GM19035 (cell line): Measurements from ENCODE around the gene INPP4B.

Source experiments
- ATAC-seq: cut with Tn5 transposase; IDR thresholded peaks from one replicate; pipeline ENCODE4 v1.9.1; 2021; ENCODE audit not compliant: unreplicated experiment

INPP4B gene

GRCh38 chr4:142846108-142846728 lies at the start of gene INPP4B:
TSS of gene INPP4B (minus strand) at chr4:142846301.
- ATAC-seq: peak; percentile 40

GRCh38 chr4:142893012-142893411 lies 46.9 kb upstream of the INPP4B start:
- ATAC-seq: no peak

- ATAC-seq: no peak
These were observed 40.5 kb upstream of the INPP4B start for GRCh38 chr4:142886566-142886965.

GRCh38 chr4:142883040-142883832 lies 37.1 kb upstream of the INPP4B start:
- peak; percentile 55 for ATAC-seq

- ATAC-seq: no peak
These were observed 36.1 kb upstream of the INPP4B start for GRCh38 chr4:142882159-142882558.

GRCh38 chr4:142881331-142881730 lies 35.2 kb upstream of the INPP4B start:
- ATAC-seq: no peak

GRCh38 chr4:142875117-142875516 lies 29.0 kb upstream of the INPP4B start:
- no peak for ATAC-seq

- no peak for ATAC-seq
These were observed 28.6 kb upstream of the INPP4B start for GRCh38 chr4:142874684-142875083.

GRCh38 chr4:142866685-142867084 lies 20.6 kb upstream of the INPP4B start:
- no peak for ATAC-seq

- ATAC-seq: no peak
These were observed 15.2 kb upstream of the INPP4B start for GRCh38 chr4:142861351-142861750.

- ATAC-seq: no peak
These were observed 12.9 kb upstream of the INPP4B start for GRCh38 chr4:142858965-142859364.

- ATAC-seq: no peak
These were observed 12.3 kb upstream of the INPP4B start for GRCh38 chr4:142858446-142858845.

GRCh38 chr4:142856576-142856975 lies 10.5 kb upstream of the INPP4B start:
- ATAC-seq: no peak

GRCh38 chr4:142850478-142850877 lies 4.4 kb upstream of the INPP4B start:
- ATAC-seq: no peak

- peak; percentile 53 for ATAC-seq
These were observed 862 bp upstream of the INPP4B start for GRCh38 chr4:142846729-142847596.

GRCh38 chr4:142845293-142846107 lies 601 bp downstream of the INPP4B start:
- no peak for ATAC-seq

GRCh38 chr4:142844782-142845181 lies 1.3 kb downstream of the INPP4B start:
- ATAC-seq: no peak

- no peak for ATAC-seq
These were observed 5.5 kb downstream of the INPP4B start for GRCh38 chr4:142840516-142841123.

GRCh38 chr4:142838778-142839177 lies 7.3 kb downstream of the INPP4B start:
- no peak for ATAC-seq

GRCh38 chr4:142832022-142832421 lies 14.1 kb downstream of the INPP4B start:
- ATAC-seq: no peak
